ENCODE results near the gene REXO1.
A peak's percentile ranks its signal among the peaks of the same experiment; 100 is the strongest.
"Not testable (repeated sequence)": the region's sequence is repeated elsewhere in the genome, so short reads cannot be mapped to it uniquely, and the experiment has no call there.

Gene REXO1

DNA sequence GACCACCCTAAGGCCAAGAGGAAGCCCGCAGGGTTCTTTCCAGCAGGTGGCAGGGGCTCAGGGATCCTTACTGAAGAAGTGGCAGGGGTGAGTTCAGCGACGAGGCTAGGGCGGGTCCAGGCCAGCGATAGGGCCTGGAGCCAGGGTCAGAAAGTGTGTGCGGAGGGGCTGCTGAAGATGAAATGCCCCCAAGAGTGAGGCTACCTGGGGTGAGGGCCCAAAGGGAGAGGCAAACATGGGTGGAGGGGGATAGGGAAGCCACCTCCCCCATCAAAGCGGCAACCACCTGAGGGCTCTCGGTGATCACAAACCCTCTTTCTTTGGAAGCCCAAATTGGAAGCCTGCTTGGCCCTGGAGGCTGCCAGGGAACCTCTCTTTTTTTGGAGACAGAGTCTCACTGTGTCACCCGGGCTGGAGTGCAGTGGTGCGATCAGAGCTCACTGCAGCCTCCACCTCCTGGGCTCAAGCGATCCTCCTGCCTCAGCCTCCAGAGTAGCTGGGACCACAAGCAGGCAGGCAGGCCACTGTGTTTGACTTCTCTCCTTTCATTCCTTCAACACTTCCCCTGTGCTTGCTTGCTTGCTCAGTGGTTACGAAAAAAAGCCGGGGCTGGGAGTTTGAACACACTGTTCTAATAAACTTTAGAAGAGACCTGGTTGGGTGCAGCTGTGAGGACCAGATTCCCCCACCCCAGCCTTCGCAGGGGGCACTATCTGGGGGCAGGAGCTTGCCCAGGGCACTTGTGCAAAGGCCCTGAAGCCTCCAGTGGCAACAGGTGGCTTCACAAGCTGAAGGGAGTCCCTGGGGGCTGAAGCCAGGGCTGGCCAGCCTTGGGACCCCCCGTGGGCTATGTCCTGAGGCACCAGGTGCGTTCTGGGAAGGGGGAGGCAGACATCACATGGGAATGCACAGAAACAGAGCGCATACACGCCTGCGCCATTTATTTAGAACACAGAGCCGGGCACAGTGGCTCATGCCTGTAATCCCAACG lies 34.8 kb downstream of the REXO1 start:
- no peak for DNase-seq (ENCODE audit: low read depth)

DNA sequence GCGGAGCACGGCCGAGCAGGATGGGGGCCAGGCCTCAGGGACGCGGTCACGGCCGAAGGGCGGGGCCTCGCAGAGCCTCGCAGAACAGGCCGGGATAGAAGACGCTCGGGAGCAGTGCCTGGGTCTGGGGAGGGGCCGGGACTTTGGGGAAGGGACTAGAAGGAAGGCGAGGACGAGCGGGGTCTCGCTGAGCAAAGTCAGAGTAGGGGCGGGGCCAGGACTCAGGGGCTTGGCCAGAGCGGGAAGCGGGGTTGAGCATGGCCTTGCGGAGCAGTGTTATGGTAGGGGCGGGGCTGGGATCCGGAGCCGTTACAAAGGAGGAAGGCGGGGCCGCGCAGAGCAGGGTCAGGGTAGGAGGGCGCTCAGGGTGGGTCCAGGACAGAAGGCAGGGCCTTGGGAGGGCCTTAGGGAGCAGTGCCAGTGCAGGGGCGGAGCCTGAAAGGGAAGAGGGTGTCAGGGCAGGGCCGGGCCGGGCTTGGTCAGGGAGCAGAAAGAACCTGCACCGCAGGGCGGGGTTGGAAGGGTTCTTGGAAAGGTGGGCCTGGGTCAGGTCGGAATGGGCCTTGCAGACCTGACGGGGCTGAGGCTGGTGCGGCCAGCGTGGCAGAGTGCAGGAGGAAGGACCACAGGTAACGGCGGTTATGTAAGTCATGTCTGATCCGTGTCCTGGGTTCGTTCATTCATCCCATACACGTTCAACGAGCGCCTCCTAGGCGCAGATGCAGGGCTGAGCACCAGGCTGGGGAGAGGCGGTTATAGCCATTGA lies 35.7 kb downstream of the REXO1 start:
- DNase-seq (ENCODE audit: low read depth) = peak; percentile 62

DNA sequence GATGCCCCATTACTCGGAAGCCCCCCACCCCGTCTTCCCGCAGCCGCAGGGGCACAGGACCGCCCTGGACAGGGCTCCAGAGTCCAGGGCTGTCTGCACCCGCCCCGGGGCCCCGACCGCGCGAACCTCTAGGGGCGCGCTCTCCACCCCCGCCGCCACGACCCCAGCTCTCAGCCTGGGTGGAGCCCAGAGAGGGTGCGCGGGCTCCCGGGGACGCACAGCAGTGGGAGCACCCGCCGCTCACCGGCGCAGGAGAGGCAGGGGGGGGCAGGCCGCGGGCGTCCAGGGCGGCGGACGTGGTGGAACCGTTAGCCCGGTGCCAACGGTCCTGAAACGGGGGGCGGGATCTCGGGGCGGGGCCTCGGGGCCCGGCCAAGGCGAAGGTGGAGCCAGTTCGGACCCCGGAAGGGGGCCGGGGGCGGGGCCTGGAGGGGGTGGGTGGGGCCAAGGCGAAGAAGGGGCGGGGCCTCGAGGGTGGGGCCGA lies 36.3 kb downstream of the REXO1 start, which contains the start of gene ATP8B3:
Gene ATP8B3, minus strand, starts transcription at position 335 of the 484 bp plus-strand sequence. CDS start 540 bp downstream, outside the sequence.
- DNase-seq (ENCODE audit: low read depth) = no peak

DNA sequence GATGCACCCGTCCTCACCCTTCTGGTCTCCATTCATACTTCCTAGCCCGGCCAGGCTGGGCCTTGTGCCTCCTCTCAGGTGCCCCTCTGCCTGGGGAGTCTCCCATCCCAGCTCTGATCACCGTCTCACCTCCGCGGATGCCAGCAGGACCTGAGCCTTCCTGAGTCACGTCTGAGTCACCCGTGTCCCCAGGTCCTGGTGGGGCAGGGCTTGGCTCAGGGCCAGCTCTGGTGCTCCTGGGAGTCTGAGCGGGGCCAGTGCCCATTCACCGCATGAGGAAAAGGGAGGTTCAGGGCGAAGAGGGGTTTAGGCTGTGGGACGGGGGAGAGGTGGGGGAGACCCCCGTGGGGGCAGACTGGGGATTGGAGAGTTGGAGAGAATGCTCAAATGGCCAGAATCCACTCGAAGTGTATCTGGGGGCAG lies 36.8 kb downstream of the REXO1 start:
- peak; percentile 35 for DNase-seq (ENCODE audit: low read depth)

DNA sequence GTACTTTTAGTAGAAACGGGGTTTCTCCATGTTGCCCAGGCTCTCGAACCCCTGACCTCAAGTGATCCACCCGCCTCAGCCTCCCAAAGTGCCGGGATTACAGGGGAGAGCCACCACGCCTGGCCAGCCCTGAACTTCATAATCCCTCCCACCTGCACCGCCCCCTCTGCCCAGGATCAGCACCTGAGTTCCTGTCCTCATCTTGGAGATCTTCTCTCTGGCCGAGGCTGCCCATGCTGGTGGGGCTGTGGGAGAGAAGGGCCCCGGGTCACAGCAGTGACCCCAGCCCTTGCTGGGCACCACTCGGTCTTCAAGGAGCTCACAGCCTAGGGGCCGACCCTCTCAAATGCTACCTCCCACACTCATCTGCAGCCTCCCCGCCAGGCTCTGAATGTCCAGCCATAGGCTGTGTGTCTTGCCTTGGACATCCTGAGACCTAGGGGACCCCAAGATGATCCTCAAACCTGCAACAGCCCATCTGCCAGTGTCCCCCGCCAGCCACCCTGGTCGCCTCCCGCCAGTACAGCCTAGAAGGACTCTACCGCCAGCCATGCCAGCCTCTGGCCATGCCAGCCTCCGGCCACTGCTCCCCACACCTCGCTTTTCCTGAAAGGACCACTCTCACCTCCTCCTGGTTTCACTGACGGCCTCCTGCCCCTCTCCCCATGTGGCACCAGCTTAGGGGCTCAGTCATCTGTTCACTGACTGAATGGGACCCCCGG lies 37.7 kb downstream of the REXO1 start:
- DNase-seq (ENCODE audit: low read depth) = no peak

DNA sequence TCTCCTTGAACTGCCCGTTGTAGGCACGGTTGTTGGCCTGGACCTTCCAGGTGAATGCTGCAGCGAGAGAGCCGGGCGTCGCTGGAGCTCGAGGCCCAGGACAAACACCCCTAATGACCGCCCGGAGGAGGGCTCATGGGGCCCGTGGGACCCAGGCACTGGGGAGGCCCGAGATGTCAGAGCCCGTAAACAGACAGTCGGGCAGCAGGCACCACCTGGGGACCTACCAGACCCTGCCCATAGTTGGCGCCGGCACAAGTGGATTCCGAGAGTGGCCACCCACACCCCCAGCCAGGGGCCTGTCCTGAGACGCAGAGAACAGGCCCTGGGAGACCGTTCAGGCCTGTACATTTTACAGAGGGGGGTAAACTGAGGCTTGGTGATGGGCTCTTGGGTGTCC lies 38.6 kb downstream of the REXO1 start:
- DNase-seq (ENCODE audit: low read depth) = no peak

DNA sequence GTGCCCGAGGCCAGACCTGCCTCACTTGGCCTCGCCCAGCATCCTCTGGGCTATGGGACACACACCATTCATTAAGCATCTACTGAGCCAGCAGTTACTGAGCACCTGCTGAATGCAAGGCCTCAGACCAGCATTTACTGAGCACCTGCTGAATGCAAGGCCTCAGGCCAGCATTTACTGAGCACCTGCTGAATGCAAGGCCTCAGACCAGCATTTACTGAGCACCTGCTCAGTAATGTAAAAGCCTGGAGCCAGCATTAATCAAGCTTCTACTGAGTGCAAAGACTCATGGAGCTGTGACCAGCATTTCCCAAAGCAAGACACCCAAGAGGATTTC lies 39.9 kb downstream of the REXO1 start:
- no peak for DNase-seq (ENCODE audit: low read depth)

DNA sequence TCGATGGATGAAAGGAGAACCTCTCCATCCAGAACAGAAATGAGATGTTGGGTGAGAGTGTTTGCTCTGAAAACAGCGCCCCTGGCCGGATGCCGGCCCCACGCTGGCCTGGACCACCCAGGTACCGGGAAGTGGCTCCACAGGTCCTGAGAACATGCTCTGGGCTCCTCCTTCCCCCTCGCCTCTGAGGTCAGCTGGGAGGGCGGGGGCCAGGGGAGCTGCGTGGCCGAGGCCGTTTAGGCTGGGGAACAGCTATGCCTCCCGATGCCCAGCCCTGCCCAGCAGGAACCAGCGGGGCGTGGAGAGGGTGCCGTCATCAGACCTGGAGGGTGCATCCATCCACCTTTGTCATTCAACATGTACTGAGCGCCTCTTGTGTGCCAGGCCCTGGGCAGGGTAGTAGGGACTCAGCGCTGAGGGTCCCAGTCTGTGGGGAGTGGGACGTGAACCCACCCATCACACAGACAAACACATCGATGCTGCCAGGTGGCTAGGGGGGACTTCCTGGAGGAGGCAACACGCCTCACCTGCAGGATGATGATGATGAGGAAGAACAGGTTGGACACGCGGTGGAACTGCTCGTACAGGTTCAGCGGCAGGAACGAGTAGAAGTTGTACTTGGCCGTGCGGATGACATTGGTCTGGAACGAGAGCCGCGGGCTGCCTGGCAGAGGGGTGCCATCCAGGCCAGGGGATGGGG lies 40.4 kb downstream of the REXO1 start:
- no peak for DNase-seq (ENCODE audit: low read depth)

DNA sequence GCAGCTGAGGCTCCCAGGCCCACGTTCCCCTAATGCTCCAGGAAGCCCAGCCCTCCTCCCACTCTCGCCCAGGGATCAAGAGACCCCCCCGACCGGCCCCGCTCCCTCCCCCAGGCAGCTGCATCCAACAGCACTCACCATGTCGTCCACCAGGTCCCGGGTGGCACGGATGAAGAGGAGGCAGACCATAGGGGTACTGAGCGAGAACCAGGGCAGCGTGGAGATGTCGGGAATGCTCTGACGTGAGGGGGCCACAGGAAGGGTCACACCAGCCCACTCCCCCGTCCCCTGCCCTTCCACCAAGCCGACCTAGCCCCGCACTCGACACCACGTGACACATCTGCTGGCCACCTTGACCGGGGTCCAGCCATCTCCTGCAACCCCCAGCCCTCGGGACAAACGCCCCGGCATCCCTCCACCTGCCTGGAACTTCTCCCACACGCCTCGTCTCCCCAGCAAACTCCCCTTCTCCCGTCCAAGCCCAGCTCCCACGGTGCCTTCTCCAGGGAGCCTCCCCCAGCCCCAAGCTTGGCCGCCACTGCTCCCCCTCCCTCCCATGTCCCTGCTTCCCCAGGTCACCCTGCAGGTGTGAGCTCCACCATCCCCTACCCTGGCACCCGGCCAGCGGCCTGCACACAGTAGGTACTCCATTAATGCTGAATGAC lies 41.1 kb downstream of the REXO1 start:
- DNase-seq (ENCODE audit: low read depth) = no peak

DNA sequence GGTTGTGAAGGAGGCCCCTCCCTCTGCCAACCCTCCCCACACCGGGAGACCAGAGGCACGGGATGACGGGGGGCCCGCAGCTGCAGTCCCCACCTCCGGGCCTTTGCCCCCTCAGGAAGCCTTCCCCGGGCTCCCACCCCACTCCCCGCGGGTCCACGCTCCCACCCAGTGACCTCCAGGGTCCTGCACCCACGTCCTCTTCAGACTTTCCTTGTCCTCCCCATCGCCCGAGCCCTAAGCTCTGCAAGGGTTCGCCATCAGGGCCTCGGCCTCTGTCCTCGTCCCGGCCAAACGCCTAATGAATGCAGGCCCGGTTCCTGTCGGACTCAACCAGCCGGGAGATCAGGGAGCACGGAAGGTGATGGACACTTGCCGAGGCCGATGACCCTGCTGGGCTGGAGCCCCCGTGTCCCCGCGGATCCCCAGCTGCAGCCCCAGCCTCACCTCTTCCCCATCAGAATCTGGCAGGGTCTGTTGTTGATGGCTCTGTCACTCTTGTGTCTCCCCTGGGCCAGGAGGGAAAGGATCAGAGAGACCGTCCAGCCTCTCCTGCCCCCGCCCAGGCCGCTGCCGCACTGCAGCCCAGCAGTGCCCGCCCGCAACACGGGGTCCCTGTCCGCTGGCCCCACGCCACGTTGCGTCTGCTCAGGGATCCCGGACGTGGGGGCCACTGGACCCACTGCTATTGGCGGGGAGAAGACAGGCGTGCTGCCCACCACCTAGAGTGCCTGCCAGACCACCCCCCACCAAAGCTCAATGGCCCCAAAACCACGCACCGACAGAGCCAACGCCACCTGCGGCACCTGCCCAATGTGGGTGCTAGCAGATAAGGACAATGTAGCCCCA lies 41.9 kb downstream of the REXO1 start:
- no peak for DNase-seq (ENCODE audit: low read depth)

DNA sequence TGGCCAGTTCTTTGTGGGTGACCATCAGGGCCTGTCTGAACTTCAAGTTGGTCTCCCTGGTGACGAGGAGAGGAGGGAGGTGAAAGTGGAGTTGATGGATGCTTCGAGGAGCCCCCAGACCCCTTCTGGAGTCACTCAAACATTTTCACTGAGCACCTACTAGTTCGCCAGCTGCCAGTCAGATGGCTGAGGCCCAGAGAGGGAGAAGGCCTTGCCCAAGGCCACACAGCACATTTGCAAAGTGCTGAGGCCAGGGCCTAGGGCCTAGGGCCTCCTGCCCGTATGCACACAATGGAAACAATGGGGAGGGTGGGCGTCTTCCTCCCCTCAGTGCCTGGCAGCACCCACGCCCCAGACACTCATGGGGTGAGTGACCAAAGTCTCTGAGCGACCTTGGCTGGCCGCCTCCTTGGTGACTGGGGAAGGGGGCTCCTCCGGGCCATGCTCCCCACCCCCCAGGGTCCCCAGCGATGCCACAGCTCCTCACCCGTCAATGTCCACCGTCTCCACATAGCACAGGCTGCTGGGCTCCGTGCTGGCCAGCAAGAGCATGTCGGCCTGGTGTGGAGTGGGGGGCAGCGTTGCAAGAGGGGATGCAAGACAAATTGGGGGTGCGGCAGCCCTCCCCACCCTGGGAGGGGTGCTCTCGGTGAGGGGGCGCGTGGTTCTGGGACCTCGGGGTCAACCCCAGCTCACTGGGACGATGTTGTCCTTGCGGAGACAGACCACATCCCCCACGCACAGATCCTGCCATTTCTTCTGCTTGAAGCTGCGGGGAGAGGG lies 42.7 kb downstream of the REXO1 start:
- no peak for DNase-seq (ENCODE audit: low read depth)

DNA sequence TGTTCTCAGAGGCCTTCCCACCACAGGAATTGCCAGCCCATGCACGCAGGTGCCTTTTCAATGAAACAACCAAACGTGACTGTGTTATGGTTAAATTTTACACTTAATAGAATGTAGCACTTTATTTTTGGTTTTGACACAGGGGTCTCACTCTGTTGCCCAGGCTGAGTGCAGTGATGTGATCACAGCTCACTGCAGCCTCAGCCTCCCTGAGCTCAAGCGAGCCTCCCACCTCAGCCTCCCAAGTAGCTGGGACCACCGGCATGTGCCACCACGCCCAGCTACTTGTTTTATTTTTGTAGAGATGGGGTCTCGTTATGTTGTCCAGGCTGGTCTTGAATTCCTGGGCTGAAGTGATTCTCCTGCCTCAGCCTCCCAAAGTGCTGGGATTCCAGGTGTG lies 43.4 kb downstream of the REXO1 start:
- DNase-seq (ENCODE audit: low read depth) = no peak

DNA sequence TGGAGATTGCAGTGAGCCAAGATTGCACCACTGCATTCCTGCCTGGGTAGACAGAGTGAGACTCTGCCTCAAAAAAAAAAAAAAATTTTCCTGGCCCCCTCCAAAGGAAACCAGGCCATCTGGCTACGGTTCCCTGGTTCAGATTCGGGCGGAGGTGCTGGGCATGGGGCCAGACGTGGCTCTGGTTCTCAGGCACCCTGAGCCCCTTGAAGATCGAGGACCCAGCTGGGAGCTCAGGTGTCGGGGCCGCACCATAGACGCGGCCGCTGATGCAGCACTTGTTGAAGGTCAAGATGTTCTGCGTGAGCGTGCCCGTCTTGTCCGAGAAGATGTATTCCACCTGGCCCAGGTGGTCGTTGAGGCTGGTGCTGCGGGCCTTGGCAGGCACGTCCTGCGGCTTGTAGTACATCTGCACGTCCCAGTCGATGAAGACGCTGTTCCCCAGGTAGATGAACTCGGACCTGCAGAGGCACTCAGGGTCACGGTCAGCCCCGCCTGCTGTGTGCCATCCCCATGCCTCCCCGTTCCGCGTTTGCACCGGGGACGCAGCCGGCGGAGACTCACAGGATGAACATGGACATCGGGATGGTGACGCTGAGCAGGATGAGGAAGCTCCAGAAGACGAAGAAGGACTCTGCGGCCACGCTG lies 48.5 kb downstream of the REXO1 start:
- no peak for DNase-seq (ENCODE audit: low read depth)

DNA sequence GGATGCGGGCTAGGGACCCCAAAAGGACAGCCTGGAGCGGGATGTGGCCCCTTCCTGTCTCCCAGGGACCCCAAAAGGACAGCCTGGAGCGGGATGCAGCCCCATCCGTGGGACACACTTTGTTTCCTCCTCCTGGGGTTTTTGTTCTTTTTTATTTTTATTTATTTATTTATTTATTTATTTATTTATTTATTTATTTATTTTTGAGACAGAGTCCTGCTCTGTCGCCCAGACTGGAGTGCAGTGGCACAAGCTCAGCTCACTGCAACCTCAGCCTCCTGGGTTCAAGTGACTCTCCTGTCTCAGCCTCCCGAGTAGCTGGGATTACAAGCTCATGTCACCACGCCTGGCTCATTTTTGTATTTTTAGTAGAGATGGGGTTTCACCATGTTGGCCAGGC lies 51.0 kb downstream of the REXO1 start:
- not testable (repeated sequence) for DNase-seq (ENCODE audit: low read depth)

DNA sequence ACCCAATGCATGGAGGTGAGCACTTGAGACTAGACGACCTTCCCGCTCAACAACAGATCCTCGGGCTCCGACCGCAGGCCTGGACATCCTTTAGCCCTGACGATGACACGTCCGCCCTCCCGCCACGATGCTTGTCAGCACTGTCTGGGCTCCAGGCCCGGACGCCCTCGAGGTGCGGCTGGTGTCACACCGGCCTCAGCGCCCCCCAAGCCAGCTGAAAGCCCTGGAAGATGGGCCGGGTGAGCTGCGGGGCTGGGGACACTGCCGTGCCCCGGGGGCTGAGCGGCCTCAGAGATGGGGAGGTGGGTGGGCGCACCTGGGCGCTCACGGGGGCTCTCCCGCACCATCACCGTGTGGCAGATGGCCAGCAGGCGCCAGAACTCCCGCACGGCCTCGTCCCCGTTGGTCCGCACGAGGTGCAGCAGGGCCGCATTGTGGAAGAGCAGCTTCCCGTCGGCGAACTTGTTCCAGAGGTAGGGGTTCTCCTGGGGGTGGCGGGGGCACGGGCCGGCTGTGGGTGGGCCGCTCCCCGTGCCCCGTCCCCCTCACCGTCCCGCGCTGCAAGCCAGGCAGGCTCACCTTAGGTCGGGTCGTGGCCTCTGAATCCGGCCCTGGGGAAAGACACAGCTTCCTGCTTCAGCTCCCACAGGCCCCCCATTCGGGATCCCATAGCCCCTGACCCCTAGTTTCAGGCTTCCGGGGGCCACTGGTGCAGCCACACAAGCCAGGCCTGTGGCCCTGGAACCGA lies 51.7 kb downstream of the REXO1 start:
- DNase-seq (ENCODE audit: low read depth) = no peak

DNA sequence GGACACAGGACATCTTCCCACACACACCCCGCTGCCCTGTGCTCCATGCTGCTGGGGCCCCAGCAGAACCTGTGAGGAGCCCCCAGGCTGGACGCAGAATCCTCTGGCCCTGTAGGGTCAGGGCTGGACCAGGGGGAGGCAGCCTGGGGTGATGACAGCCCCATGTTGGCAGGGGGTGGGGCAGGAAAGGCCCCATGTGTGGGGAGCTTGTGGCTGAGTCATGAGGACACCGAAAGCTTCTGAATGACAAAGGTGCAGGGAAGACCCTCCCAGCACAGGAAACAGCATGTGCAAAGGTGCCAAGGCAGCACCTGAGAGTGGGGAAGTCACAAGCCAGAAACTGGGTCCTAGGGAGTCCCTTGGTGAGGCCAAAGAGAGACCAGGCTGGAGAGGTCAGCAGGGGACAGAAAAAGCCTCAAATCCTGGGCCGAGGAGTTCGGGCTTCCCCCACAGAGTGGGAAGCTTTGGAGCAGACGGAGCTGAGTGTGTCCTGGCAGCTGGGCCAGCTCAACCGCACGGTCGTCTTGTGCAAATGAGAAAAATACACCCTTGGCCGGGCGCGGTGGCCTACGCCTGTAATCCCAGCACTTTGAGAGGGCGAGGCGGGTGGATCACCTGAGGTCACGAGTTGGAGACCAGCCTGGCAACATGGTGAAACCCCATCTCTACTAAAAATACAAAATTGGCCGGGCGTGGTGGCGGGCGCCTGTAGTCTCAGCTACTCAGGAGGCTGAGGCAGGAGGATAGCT lies 53.7 kb downstream of the REXO1 start:
- DNase-seq (ENCODE audit: low read depth) = no peak

DNA sequence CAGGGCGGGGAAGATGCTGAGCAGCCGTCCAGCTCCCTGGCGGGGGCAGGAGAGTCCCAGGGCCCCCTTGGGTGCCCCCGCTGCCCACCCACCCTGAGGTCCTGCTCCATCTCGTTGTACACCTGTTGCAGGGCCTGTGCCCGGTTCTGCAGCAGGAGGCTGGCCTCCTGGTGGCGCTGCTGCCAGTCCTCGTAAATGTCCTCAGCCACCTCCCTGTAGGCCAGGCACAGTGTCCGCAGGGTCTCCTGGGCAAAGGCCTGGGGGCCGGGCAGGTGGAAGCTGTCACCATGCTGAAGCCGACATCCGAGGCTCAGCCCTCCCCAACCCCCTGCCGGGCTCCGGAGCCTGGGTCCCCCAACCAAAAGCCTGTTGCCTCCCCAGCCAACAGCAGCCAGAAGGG lies 56.4 kb downstream of the REXO1 start:
- DNase-seq (ENCODE audit: low read depth) = no peak

Data from stimulated activated CD8-positive, alpha-beta memory T cell treated with anti-CD3 and anti-CD28 coated beads, Interleukin-12 subunit alpha, Interleukin-12 subunit beta, amount 100 ng/mL, for 4 hours (primary cell).